HEK293T (cell line): ENCODE results near the gene GAD2.

Source experiments
- CTCF ChIA-PET: fragments of 350-600 bp; formaldehyde crosslinking; extraction: SDS; loops from one replicate; lab custom pipeline; 2021; ENCODE audit warnings: antibody characterized with exemption, inconsistent platforms; lab: Yijun Ruan, JAX
- POLR2A ChIA-PET: fragments of 350-600 bp; formaldehyde crosslinking; extraction: SDS; loops from one replicate; lab custom pipeline; 2020; ENCODE audit warnings: antibody characterized with exemption, inconsistent platforms; lab: Yijun Ruan, JAX
- DNase-seq: peaks from one replicate; pipeline ENCODE4 v3.0.0; 2012; ENCODE audit warnings: mixed read lengths; ENCODE audit errors: extremely low spot score
- ARNT ChIP-seq: fragments of 450-650 bp; IDR thresholded peaks from 2 replicates; pipeline ENCODE4 v1.6.1; 2017; ENCODE audit warnings: mild to moderate bottlenecking
- BHLHE40 ChIP-seq: fragments of 450-650 bp; IDR thresholded peaks from 2 replicates; pipeline ENCODE4 v1.6.1; 2016; ENCODE audit warnings: mild to moderate bottlenecking, moderate library complexity, borderline replicate concordance
- CTBP1 ChIP-seq: fragments of 450-650 bp; IDR thresholded peaks from 2 replicates; pipeline ENCODE4 v1.6.1; 2016; ENCODE audit warnings: borderline replicate concordance
- ELF4 ChIP-seq: fragments of 450-650 bp; IDR thresholded peaks from 2 replicates; pipeline ENCODE4 v1.6.1; 2017; ENCODE audit warnings: antibody characterized with exemption
- FOXA1 ChIP-seq: fragments of 450-650 bp; IDR thresholded peaks from 2 replicates; pipeline ENCODE4 v1.6.1; 2016; ENCODE audit warnings: mild to moderate bottlenecking
- FOXK2 ChIP-seq: fragments of 450-650 bp; IDR thresholded peaks from 2 replicates; pipeline ENCODE4 v1.6.1; 2016; ENCODE audit warnings: mild to moderate bottlenecking
- FOXM1 ChIP-seq: fragments of 450-650 bp; IDR thresholded peaks from 2 replicates; pipeline ENCODE4 v1.6.1; 2017; ENCODE audit warnings: mild to moderate bottlenecking, borderline replicate concordance
- HDGF ChIP-seq: fragments of 450-650 bp; IDR thresholded peaks from 2 replicates; pipeline ENCODE4 v1.6.1; 2017; ENCODE audit warnings: antibody characterized with exemption, borderline replicate concordance
- L3MBTL2 ChIP-seq: fragments of 450-650 bp; conservative IDR thresholded peaks from 2 replicates; pipeline ENCODE4 v1.6.1; 2016; ENCODE audit warnings: mild to moderate bottlenecking
- LEF1 ChIP-seq: fragments of 450-650 bp; IDR thresholded peaks from 2 replicates; pipeline ENCODE4 v1.6.1; 2017; ENCODE audit warnings: mild to moderate bottlenecking, borderline replicate concordance
- NFRKB ChIP-seq: fragments of 450-650 bp; IDR thresholded peaks from 2 replicates; pipeline ENCODE4 v1.6.1; 2016; ENCODE audit warnings: mild to moderate bottlenecking, moderate library complexity
- SP1 ChIP-seq: fragments of 450-650 bp; IDR thresholded peaks from 2 replicates; pipeline ENCODE4 v1.6.1; 2017
- SUZ12 ChIP-seq: fragments of 450-650 bp; IDR thresholded peaks from 2 replicates; pipeline ENCODE4 v1.6.1; 2016; ENCODE audit warnings: mild to moderate bottlenecking
- TARDBP ChIP-seq: fragments of 450-650 bp; IDR thresholded peaks from 2 replicates; pipeline ENCODE4 v1.6.1; 2016
- ZNF384 ChIP-seq: fragments of 450-650 bp; IDR thresholded peaks from 2 replicates; pipeline ENCODE4 v1.6.1; 2016
- TF ChIP-seq, protein P1 (sequence below): fragments of 450-650 bp; IDR thresholded peaks from 2 replicates; pipeline ENCODE4 v1.6.1; 2016

The GAD2 gene

DNA sequence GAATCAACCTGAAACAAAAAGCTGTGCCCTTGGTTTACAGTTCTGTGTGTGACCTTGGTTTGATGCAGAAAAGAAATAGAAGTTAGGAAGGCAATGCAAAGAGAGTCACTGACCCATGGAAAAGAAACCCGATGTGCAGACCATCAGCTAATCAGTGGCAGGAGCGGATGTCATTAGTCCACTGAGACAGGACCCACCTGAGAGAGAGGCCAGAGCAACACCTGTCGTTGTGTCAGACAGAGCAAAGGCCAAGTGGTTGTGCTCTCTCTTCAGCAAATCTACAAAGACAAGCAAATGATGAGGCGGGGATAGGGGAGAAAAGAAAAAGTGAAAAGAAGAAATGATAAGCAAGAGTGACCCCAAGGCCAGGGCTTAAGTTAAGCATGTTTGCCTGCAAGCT lies 8.7 kb downstream of the GAD2 start:
- ChIA-PET CTCF (interaction anchor here (0.7 kb wide), 1 partner anchor 586 kb away, joined by 5 read pairs; no protein-coding TSS in a partner anchor), POLR2A (no interaction called here)
- TF ChIP-seq NFRKB: no peak
- TF ChIP-seq, protein P1, sequence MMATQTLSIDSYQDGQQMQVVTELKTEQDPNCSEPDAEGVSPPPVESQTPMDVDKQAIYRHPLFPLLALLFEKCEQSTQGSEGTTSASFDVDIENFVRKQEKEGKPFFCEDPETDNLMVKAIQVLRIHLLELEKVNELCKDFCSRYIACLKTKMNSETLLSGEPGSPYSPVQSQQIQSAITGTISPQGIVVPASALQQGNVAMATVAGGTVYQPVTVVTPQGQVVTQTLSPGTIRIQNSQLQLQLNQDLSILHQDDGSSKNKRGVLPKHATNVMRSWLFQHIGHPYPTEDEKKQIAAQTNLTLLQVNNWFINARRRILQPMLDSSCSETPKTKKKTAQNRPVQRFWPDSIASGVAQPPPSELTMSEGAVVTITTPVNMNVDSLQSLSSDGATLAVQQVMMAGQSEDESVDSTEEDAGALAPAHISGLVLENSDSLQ: no peak
- TF ChIP-seq L3MBTL2: no peak
- DNase-seq: no peak

DNA sequence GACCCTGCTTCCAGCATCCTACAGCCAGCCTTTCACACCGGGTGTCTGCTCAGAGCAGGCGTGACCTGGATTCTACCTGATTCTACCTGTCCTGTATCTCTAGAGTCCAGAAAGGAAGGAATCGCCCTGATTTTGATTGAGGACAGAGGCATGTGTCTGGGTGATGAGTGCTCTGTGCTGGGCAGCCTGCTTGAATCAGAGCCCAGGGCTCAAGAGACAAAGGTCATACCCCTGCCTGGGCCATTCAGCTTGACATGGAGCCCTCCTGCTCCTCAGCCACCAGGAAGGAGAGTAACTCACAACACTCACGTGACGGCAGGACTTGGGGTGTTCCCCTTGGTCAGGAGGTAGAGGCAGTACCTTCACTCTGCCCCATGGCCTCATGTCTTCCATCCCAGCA lies 11.2 kb downstream of the GAD2 start:
- ChIA-PET CTCF (no interaction called here), POLR2A (no interaction called here)
- DNase-seq: no peak
- TF ChIP-seq, protein P1: no peak
- no peak for TF ChIP-seq SUZ12

DNA sequence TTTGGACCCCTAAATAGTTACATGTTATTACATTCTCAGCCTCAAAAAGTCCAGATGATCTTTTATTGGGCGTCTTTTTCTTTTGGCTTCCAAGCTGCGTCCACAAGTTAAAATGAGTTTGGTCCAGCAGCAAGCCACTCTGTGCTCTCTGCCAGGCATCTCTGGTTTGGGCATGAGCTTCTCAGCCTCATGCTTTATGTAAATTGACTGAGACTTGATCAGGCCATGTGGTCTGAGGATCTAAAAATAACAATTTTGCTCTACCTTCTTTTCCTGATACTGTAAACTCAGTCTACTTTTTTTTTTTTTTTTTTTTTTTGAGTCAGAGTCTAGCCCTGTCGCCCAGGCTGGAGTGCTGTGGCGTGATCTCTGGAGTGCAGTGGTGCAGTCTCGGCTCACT lies 15.6 kb downstream of the GAD2 start:
- no peak for DNase-seq
- no peak for TF ChIP-seq FOXM1
- TF ChIP-seq ELF4: no peak
- POLR2A ChIA-PET: no interaction called here
- CTCF ChIA-PET: no interaction called here

DNA sequence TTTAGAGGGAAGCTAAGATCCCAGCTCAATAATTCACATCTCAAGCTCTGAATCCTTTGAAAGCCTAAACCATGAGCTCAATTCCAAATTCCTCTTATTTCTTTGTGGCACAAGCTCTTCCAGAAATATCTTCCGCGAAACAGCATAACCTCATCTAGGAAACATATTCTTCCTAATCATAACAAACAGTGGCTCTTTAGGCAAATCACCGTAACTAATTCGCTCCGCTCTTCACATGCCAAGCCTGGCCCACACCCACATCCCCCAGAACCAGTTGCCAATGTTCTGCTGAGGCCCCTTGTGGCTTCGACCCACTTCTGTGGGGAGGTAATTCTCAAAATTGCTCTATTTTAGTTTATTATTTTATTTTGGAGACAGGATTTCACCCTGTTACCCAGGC lies 19.2 kb downstream of the GAD2 start:
- TF ChIP-seq L3MBTL2 (no peak), ZNF384 (no peak), SUZ12 (no peak), LEF1 (no peak), CTBP1 (no peak), HDGF (no peak), BHLHE40 (no peak), SP1 (no peak), TARDBP (no peak), FOXK2 (no peak), FOXA1 (no peak), ARNT (no peak), ELF4 (no peak), NFRKB (no peak)
- TF ChIP-seq, protein P1: no peak
- CTCF ChIA-PET: no interaction called here

DNA sequence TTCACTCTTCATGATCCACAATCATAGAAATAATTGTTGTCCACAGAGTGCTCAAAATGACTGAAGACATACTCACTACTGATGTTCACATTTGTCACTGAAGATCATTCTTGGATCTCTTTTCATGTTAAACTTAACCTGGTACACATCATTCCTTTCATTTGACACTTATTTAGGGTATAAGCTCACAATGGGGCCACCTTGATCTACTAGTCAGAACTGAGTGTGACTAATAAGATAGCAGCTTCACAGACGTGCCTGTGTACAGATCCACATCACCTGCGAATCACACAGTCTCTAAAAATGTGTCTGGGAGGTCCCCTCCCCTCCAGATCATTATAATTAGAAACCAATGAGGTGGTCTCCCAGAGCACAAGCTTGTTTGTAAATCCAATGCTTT lies 21.8 kb downstream of the GAD2 start:
- CTCF ChIA-PET: no interaction called here
- POLR2A ChIA-PET: no interaction called here

More for the DNA sequence above, 19.2 kb downstream of the GAD2 start:
- POLR2A ChIA-PET: no interaction called here
- DNase-seq: no peak

DNA sequence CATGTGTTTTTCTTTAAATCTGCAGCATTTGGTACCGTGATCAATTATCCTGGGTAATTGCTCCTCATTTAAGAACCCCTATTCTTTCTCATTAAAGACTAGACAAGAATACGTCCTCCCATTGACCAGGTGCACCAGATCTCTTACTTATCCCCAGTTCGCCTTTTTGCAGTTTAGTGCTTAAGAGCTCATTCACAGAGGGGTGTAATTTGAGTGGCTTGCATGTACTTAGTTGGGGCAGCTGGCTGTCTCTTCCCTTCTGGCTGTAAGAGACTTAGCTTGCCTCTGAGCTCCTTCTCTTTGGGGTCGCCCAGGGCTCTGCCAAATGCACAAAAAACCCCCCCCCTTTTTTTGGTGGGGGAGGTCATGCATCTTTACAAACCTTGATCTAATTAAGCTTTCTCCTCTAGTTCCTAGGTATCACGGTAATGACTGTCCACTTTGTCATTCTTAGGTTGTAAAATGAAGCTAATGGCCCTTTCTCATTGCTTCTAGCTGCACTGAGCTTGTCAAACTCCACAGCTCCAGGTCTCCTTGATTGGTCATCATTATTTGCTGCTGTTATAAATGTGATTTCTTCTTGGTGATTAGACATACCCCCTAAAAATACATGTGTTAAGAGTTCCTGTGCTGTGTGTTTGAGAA lies 26.3 kb downstream of the GAD2 start:
- TF ChIP-seq TARDBP: no peak
- TF ChIP-seq SUZ12: no peak
- TF ChIP-seq BHLHE40: no peak
- no peak for TF ChIP-seq FOXK2
- TF ChIP-seq L3MBTL2: no peak
- TF ChIP-seq ZNF384: no peak
- ChIA-PET POLR2A (no interaction called here), CTCF (no interaction called here)
- no peak for DNase-seq

More for the DNA sequence above, 21.8 kb downstream of the GAD2 start:
- DNase-seq: no peak
- no peak for TF ChIP-seq ZNF384
- no peak for TF ChIP-seq ARNT
- TF ChIP-seq LEF1: no peak
- no peak for TF ChIP-seq FOXM1
- no peak for TF ChIP-seq NFRKB
- TF ChIP-seq ELF4: no peak
- TF ChIP-seq FOXK2: no peak

DNA sequence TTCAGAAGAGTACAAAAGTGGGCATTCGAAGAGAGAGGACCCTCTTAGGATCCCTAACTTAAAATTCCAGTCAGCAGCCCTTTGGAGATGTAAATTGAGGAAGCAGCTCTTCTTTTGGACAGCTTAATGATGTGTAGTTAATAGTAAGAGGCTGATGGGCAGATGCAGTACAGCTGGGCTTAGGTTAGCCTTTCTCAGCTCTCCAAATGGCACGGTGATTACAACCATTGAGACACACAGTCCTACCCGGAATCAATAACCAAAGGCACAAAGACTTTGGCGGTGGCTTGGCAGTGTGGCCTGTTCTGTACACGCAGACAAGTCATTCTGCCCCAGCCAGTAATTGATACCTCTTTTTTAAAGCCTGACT lies 26.8 kb downstream of the GAD2 start:
- ChIA-PET CTCF (no interaction called here), POLR2A (no interaction called here)
- no peak for TF ChIP-seq ELF4
- no peak for DNase-seq

DNA sequence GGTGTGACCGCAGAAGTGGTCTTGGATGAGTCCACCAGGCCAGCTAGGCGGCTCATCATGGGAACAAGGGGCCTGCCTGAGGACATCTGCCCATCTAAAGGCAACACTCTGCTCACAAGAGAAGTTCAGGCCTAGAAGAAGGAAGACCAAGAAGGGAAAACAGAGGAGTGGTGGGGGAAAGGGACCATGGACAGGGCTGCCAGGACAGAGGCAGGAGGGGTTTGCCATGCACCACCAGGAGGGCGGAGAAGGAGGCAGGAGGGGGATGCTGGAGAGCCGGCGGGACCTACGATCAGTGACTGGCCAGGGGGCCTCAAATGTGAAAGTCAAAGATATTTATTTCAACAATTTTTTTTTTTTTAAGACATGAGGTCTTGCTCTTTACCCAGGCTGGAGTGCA lies 33.1 kb downstream of the GAD2 start:
- DNase-seq: no peak
- ChIA-PET POLR2A (no interaction called here), CTCF (no interaction called here)
- TF ChIP-seq, protein P1: no peak
- TF ChIP-seq FOXM1: no peak
- no peak for TF ChIP-seq CTBP1
- no peak for TF ChIP-seq ELF4
- TF ChIP-seq FOXK2: no peak
- TF ChIP-seq SP1: no peak
- no peak for TF ChIP-seq LEF1
- TF ChIP-seq L3MBTL2: no peak
- no peak for TF ChIP-seq ZNF384
- no peak for TF ChIP-seq NFRKB
- TF ChIP-seq TARDBP: no peak
- no peak for TF ChIP-seq SUZ12
- TF ChIP-seq BHLHE40: no peak
- TF ChIP-seq HDGF: no peak
